WTC11 (cell line): ENCODE measurements around the gene RASGEF1C. TPM values are rescaled to one million over a fixed set of nuclear protein-coding genes. Genes with fewer than 3 reads are reported as not detected.

Experiments used
- ATAC-seq: fragments of 200-7000 bp; cut with Tn5 transposase; 2 replicates; pipeline ENCODE4 v1.10.0; 2021; ENCODE audit warnings: mild to moderate bottlenecking, moderate library complexity
- CTCF ChIA-PET: fragments of 300-600 bp; sonication (Branson Sonifier 250); formaldehyde crosslinking; loops from one replicate; lab custom pipeline; 2021; ENCODE audit warnings: antibody characterized with exemption; lab: Charles Lee
- POLR2A ChIA-PET: fragments of 350-600 bp; sonication (Branson Sonifier 250); formaldehyde crosslinking; loops from one replicate; lab custom pipeline; 2021; ENCODE audit warnings: antibody characterized with exemption; lab: Charles Lee
- DNase-seq: peaks from one replicate; pipeline ENCODE4 v3.0.0; 2021; ENCODE audit warnings: low spot score
- H3K27ac Mint-ChIP-seq: 2 replicates; pipeline ENCODE4 v1.8.0; 2021; ENCODE audit warnings: mixed read lengths
- H3K27me3 Mint-ChIP-seq: 2 replicates; pipeline ENCODE4 v1.8.0; 2021; ENCODE audit warnings: low read depth, mild to moderate bottlenecking, moderate library complexity, mixed read lengths
- H3K36me3 Mint-ChIP-seq: 2 replicates; pipeline ENCODE4 v1.8.0; 2021; ENCODE audit warnings: mixed read lengths
- H3K4me1 Mint-ChIP-seq: 2 replicates; pipeline ENCODE4 v1.8.0; 2022; ENCODE audit warnings: mixed read lengths
- H3K4me3 Mint-ChIP-seq: 2 replicates; pipeline ENCODE4 v1.8.0; 2021; ENCODE audit warnings: mild to moderate bottlenecking, moderate library complexity, mixed read lengths
- H3K9me3 Mint-ChIP-seq: 2 replicates; pipeline ENCODE4 v1.8.0; 2021; ENCODE audit warnings: mixed read lengths
- ARID4B ChIP-seq: sonication (generic); formaldehyde crosslinking; IDR thresholded peaks from 2 replicates; pipeline ENCODE4 v1.8.0; 2023; ENCODE audit warnings: missing genetic modification reagents, mild to moderate bottlenecking, borderline replicate concordance
- ATF1 ChIP-seq: sonication (generic); formaldehyde crosslinking; IDR thresholded peaks from 2 replicates; pipeline ENCODE4 v1.8.1; 2023; ENCODE audit warnings: mild to moderate bottlenecking, moderate library complexity, missing genetic modification reagents
- ATF2 ChIP-seq: sonication (generic); formaldehyde crosslinking; IDR thresholded peaks from 2 replicates; pipeline ENCODE4 v1.8.1; 2022; ENCODE audit warnings: low read depth, missing genetic modification reagents, borderline replicate concordance
- ATF6 ChIP-seq: sonication (generic); formaldehyde crosslinking; IDR thresholded peaks from 2 replicates; pipeline ENCODE4 v1.8.1; 2023; ENCODE audit warnings: mild to moderate bottlenecking, missing genetic modification reagents
- E2F5 ChIP-seq: sonication (generic); formaldehyde crosslinking; IDR thresholded peaks from 2 replicates; pipeline ENCODE4 v1.8.1; 2022; ENCODE audit warnings: mild to moderate bottlenecking, moderate library complexity, missing genetic modification reagents
- ELF4 ChIP-seq: sonication (generic); formaldehyde crosslinking; IDR thresholded peaks from 2 replicates; pipeline ENCODE4 v1.8.1; 2022; ENCODE audit warnings: low read depth, mild to moderate bottlenecking, moderate library complexity, missing genetic modification reagents
- FOXK1 ChIP-seq: sonication (generic); formaldehyde crosslinking; IDR thresholded peaks from 2 replicates; pipeline ENCODE4 v1.8.0; 2022; ENCODE audit warnings: mild to moderate bottlenecking, moderate library complexity, missing genetic modification reagents
- HMGXB4 ChIP-seq: sonication (generic); formaldehyde crosslinking; IDR thresholded peaks from 2 replicates; pipeline ENCODE4 v1.8.1; 2023; ENCODE audit warnings: mild to moderate bottlenecking, moderate library complexity, missing genetic modification reagents
- MYBL2 ChIP-seq: sonication (generic); formaldehyde crosslinking; IDR thresholded peaks from 2 replicates; pipeline ENCODE4 v1.8.1; 2023; ENCODE audit warnings: mild to moderate bottlenecking, moderate library complexity, missing genetic modification reagents
- NR3C1 ChIP-seq: sonication (generic); formaldehyde crosslinking; conservative IDR thresholded peaks from 2 replicates; pipeline ENCODE4 v1.8.1; 2023; ENCODE audit warnings: low read depth, mild to moderate bottlenecking, missing genetic modification reagents
- OVOL2 ChIP-seq: fragments of 250-450 bp; sonication (Bioruptor Pico); IDR thresholded peaks from 2 replicates; pipeline ENCODE4 v1.9.0; 2021; ENCODE audit warnings: mild to moderate bottlenecking, borderline replicate concordance
- RELA ChIP-seq: sonication (generic); formaldehyde crosslinking; IDR thresholded peaks from 2 replicates; pipeline ENCODE4 v1.8.1; 2022; ENCODE audit warnings: missing genetic modification reagents, mild to moderate bottlenecking, borderline replicate concordance
- SMAD3 ChIP-seq: sonication (generic); formaldehyde crosslinking; IDR thresholded peaks from 2 replicates; pipeline ENCODE4 v1.8.0; 2022; ENCODE audit warnings: missing genetic modification reagents, mild to moderate bottlenecking, borderline replicate concordance
- TCF7 ChIP-seq: sonication (generic); formaldehyde crosslinking; IDR thresholded peaks from 2 replicates; pipeline ENCODE4 v1.8.0; 2022; ENCODE audit warnings: mild to moderate bottlenecking, low read depth, missing genetic modification reagents, moderate library complexity
- USF1 ChIP-seq: sonication (generic); formaldehyde crosslinking; IDR thresholded peaks from 2 replicates; pipeline ENCODE4 v1.8.0; 2022; ENCODE audit warnings: mild to moderate bottlenecking, missing genetic modification reagents
- ZBTB21 ChIP-seq: sonication (generic); formaldehyde crosslinking; IDR thresholded peaks from 2 replicates; pipeline ENCODE4 v1.8.1; 2023; ENCODE audit warnings: mild to moderate bottlenecking, missing genetic modification reagents, borderline replicate concordance
- ZBTB43 ChIP-seq: sonication (generic); formaldehyde crosslinking; IDR thresholded peaks from 2 replicates; pipeline ENCODE4 v1.8.1; 2023; ENCODE audit warnings: mild to moderate bottlenecking, missing genetic modification reagents
- ZMAT4 ChIP-seq: fragments of 250-450 bp; sonication (Bioruptor Pico); IDR thresholded peaks from 2 replicates; pipeline ENCODE4 v1.9.0; 2021; ENCODE audit warnings: mild to moderate bottlenecking
- ZNF317 ChIP-seq: sonication (generic); formaldehyde crosslinking; IDR thresholded peaks from 2 replicates; pipeline ENCODE4 v1.8.1; 2023; ENCODE audit warnings: low read depth, mild to moderate bottlenecking, moderate library complexity, missing genetic modification reagents, borderline replicate concordance
- ZNF512 ChIP-seq: sonication (generic); formaldehyde crosslinking; IDR thresholded peaks from 2 replicates; pipeline ENCODE4 v1.8.1; 2022; ENCODE audit warnings: missing genetic modification reagents, borderline replicate concordance
- total RNA-seq: library from RNA; stranded (reverse); gene quantifications from 3 replicates; pipeline ENCODE4 v1.2.3, GENCODE V29; 2021

The RASGEF1C gene
- total RNA-seq, 1 experiment from 2014 or later: 0.96 TPM

- ATAC-seq (peak; percentile 9), DNase-seq (no peak)
- H3K27ac Mint-ChIP-seq: peak overlapping the region; percentile 69
- peaks cover 42% of the 10 kb centered on the region for H3K4me1 Mint-ChIP-seq
- H3K36me3 Mint-ChIP-seq: peaks cover 13% of the 10 kb centered on the region
- peak overlapping the region; percentile 88 for H3K4me3 Mint-ChIP-seq
- peaks cover 13% of the 10 kb centered on the region for H3K9me3 Mint-ChIP-seq
- ChIA-PET CTCF (interaction anchor here (0.7 to 1.4 kb wide), 3 partner anchors 44 to 269 kb away, joined by 3 read pairs; no protein-coding TSS in a partner anchor), POLR2A (interaction anchor here (1.0 to 1.5 kb wide), 2 partner anchors 12 to 19 kb away, joined by 4 read pairs; no protein-coding TSS in a partner anchor)
- H3K27me3 Mint-ChIP-seq: peaks cover 40% of the 10 kb centered on the region
- TF ChIP-seq RELA (CRISPR knock-in tag): no peak
- TF ChIP-seq OVOL2 (CRISPR knock-in tag): no peak
- no peak; the same call in 1 of the 2 replicates for TF ChIP-seq NR3C1 (CRISPR knock-in tag)
- TF ChIP-seq FOXK1 (CRISPR knock-in tag): no peak
- no peak for TF ChIP-seq USF1 (CRISPR knock-in tag)
- TF ChIP-seq ARID4B (CRISPR knock-in tag): peak; percentile 67
- 0 out of 2 replicates have a peak, but pooled peaks have one; percentile 24 for TF ChIP-seq ZNF317 (CRISPR knock-in tag)
- 0 out of 2 replicates have a peak, but pooled peaks have one; percentile 34 for TF ChIP-seq ZBTB21
- no peak for TF ChIP-seq TCF7
- TF ChIP-seq ATF1 (CRISPR knock-in tag): no peak; the same call in 1 of the 2 replicates
- TF ChIP-seq ZNF512: no peak
- peak; percentile 30; the same call in 1 of the 2 replicates for TF ChIP-seq ELF4 (CRISPR knock-in tag)
- no peak for TF ChIP-seq MYBL2 (CRISPR knock-in tag)
- no peak for TF ChIP-seq ZMAT4 (CRISPR knock-in tag)
- 0 out of 2 replicates have a peak, but pooled peaks have one; percentile 42 for TF ChIP-seq ZBTB43 (CRISPR knock-in tag)
- TF ChIP-seq HMGXB4 (CRISPR knock-in tag): peak; percentile 72; the same call in 1 of the 2 replicates
- TF ChIP-seq E2F5: peak; percentile 63; the same call in 1 of the 2 replicates
- TF ChIP-seq SMAD3: no peak
- no peak for TF ChIP-seq ATF6 (CRISPR knock-in tag)
- no peak for TF ChIP-seq ATF2
Measured at GRCh38 chr5:180070756-180071530, 138.1 kb downstream of the RASGEF1C start.
